Measurements from ENCODE around the gene DGKH. TPM values are rescaled to one million over a fixed set of nuclear protein-coding genes. Genes with fewer than 3 reads are reported as not detected.

DGKH gene
- total RNA-seq, 1 experiment from 2014 or later, result 9.2 TPM

DNA sequence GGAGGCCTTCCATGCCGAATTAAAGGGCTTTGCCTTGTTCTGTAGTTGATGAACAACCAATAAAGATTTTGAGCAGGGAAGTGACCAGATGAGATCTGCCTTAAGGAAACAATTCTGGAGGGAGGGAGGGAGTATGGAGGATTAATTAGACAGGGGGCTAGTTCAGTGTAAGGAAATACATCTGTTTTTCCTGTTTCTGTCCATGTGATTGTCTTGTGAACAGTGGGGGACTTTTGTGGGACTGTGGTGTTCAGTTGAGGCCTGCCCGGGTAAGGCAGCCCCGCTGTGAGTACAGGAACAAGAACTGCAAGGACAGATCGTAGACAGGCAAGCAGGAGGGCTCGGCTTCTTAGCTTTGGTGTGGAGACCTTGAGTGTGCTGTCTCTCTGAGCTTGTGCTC lies 59.0 kb downstream of the DGKH start:
- BruUV-seq (replicated peaks), result no TSS peak
- no peaks in the 10 kb centered on the region for H3K27me3 ChIP-seq (ENCODE audit: insufficient read depth, low read length)
- ChIA-PET RAD21 (ENCODE audit: low non-redundant PET in 1 of 2, low total read pairs in 2 of 2, uncharacterized antibody in 2 of 2, unreplicated experiment in 2 of 2) (no interaction called here), CTCF (no interaction called here), POLR2A (no interaction called here)
- H3K9me3 ChIP-seq (ENCODE audit: control insufficient read depth in 1 of 2, insufficient read depth in 1 of 2, low read depth in 1 of 2, low read length in 2 of 2), result no peaks in the 10 kb centered on the region; a peak in 1 of 4 replicates
- H3K79me2 ChIP-seq (ENCODE audit: insufficient read depth, low read length), result no peaks in the 10 kb centered on the region
- TF ChIP-seq, protein P1, sequence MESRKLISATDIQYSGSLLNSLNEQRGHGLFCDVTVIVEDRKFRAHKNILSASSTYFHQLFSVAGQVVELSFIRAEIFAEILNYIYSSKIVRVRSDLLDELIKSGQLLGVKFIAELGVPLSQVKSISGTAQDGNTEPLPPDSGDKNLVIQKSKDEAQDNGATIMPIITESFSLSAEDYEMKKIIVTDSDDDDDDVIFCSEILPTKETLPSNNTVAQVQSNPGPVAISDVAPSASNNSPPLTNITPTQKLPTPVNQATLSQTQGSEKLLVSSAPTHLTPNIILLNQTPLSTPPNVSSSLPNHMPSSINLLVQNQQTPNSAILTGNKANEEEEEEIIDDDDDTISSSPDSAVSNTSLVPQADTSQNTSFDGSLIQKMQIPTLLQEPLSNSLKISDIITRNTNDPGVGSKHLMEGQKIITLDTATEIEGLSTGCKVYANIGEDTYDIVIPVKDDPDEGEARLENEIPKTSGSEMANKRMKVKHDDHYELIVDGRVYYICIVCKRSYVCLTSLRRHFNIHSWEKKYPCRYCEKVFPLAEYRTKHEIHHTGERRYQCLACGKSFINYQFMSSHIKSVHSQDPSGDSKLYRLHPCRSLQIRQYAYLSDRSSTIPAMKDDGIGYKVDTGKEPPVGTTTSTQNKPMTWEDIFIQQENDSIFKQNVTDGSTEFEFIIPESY (IDR thresholded peaks at IDR 0.05; ENCODE audit: extremely low read depth, insufficient replicate concordance, low read length), result no peak
- TF ChIP-seq POLR2A (IDR thresholded peaks at IDR 0.05; ENCODE audit: borderline replicate concordance, extremely low read depth, insufficient read depth, insufficient read length), result no peak
- TF ChIP-seq ELF1 (IDR thresholded peaks at IDR 0.05; ENCODE audit: borderline replicate concordance, low read depth), result no peak
- TF ChIP-seq SP1 (IDR thresholded peaks at IDR 0.05; ENCODE audit: low read depth), result no peak
- no peak for TF ChIP-seq ZNF274 (IDR thresholded peaks at IDR 0.05; ENCODE audit: low read depth, low read length)
- TF ChIP-seq EZH2phosphoT487 (IDR thresholded peaks at IDR 0.05; ENCODE audit: borderline replicate concordance), result no peak
- TF ChIP-seq POLR2AphosphoS5 (IDR thresholded peaks at IDR 0.05; ENCODE audit: low read depth, low read length), result no peak
- TF ChIP-seq, protein P2, sequence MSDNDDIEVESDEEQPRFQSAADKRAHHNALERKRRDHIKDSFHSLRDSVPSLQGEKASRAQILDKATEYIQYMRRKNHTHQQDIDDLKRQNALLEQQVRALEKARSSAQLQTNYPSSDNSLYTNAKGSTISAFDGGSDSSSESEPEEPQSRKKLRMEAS (IDR thresholded peaks at IDR 0.05), result no peak
- TF ChIP-seq YY1 (IDR thresholded peaks at IDR 0.05; ENCODE audit: extremely low read depth, insufficient replicate concordance, low read depth, low read length), result no peak
- no peak for TF ChIP-seq RAD21 (IDR thresholded peaks at IDR 0.05; ENCODE audit: low read depth)
- no peak for TF ChIP-seq FOSL1 (IDR thresholded peaks at IDR 0.05; ENCODE audit: low read depth)
- ATAC-seq (no peak), DNase-seq (ENCODE audit: low read depth, low spot score) (no peak)
- no peak overlapping the region for H2AFZ ChIP-seq (ENCODE audit: low read depth, low read length, poor library complexity, severe bottlenecking)
- no peaks in the 10 kb centered on the region for H3K9me2 ChIP-seq (ENCODE audit: insufficient read depth)
- H3K27ac ChIP-seq (ENCODE audit: low read depth, low read length), result no peak overlapping the region
- H3K9ac ChIP-seq (ENCODE audit: low read length), result no peak overlapping the region
- H3K4me3 ChIP-seq (replicated peaks in 1 of 2; ENCODE audit: low read depth in 1 of 2, low read length in 2 of 2), result no peak overlapping the region
- H3K4me2 ChIP-seq (ENCODE audit: low read length), result peak overlapping the region; percentile 56
- intact Hi-C loops (cut with micrococcal nuclease), result loop anchor here (2.0 to 5.0 kb wide), 3 partner anchors 60 to 1045 kb away; partner anchors contain the start of genes DGKH and WBP4
- peaks cover 17 to 33% of the 10 kb centered on the region in 2 experiments for H3K4me1 ChIP-seq (ENCODE audit: control insufficient read depth in 1 of 2, insufficient read depth in 2 of 2, low read length in 2 of 2)
- H3K36me3 ChIP-seq (ENCODE audit: control insufficient read depth in 1 of 2, insufficient read depth in 2 of 2, low read length in 2 of 2), result no peaks in the 10 kb centered on the region
- H4K20me1 ChIP-seq (ENCODE audit: insufficient read depth), result no peaks in the 10 kb centered on the region

All from HCT116 (cell line).